GM12891 (cell line): Measurements from ENCODE around the gene TAPBP. TPM values are rescaled to one million over a fixed set of nuclear protein-coding genes. Genes with fewer than 3 reads are reported as not detected.
"Not testable (repeated sequence)": the region's sequence is repeated elsewhere in the genome, so short reads cannot be mapped to it uniquely, and the experiment has no call there.

Experiments used
- DNase-seq: peaks from one replicate; pipeline ENCODE4 v3.0.0; 2011; ENCODE audit warnings: low spot score; ENCODE audit not compliant: insufficient read length
- FAIRE-seq: peaks from 2 replicates; lab custom pipeline; 2011; peaks lifted over from hg19 to GRCh38; lab: Jason Lieb, UNC
- PAX5 ChIP-seq: IDR thresholded peaks from 2 replicates; pipeline ENCODE4 v1.6.1; 2011; ENCODE audit warnings: low read length, moderate library complexity, mild to moderate bottlenecking; ENCODE audit not compliant: insufficient read depth, severe bottlenecking
- POLR2A ChIP-seq: IDR thresholded peaks from 2 replicates; pipeline ENCODE4 v1.6.1; 2011; ENCODE audit warnings: low read depth, low read length, control low read depth
- POLR2AphosphoS5 ChIP-seq: IDR thresholded peaks from 2 replicates; pipeline ENCODE4 v1.6.1; 2011; ENCODE audit warnings: low read depth, low read length, control low read depth
- POU2F2 ChIP-seq: IDR thresholded peaks from 2 replicates; pipeline ENCODE4 v1.6.1; 2011; ENCODE audit warnings: low read depth, mild to moderate bottlenecking, control low read depth, low read length, moderate library complexity
- SPI1 ChIP-seq: IDR thresholded peaks from 2 replicates; pipeline ENCODE4 v1.6.1; 2011; ENCODE audit warnings: low read depth, low read length, control low read depth
- TAF1 ChIP-seq: IDR thresholded peaks from 2 replicates; pipeline ENCODE4 v1.6.1; 2011; ENCODE audit warnings: low read depth, low read length, control low read depth
- polyA plus RNA-seq: library from polyadenylated mRNA; unstranded; fragments of >200 nt; gene quantifications from one replicate; pipeline ENCODE4 v1.2.1, GENCODE V29; 2012; ENCODE audit warnings: low read depth, missing spikeins, inconsistent platforms; ENCODE audit not compliant: missing spikeins

Gene TAPBP
- 48.1 TPM for polyA plus RNA-seq

GRCh38 chr6:33313709-33314514 lies at the start of gene TAPBP:
Gene TAPBP (minus strand): TSS chr6:33314078. CDS start chr6:33314041, 37 bp downstream.
- FAIRE-seq (peak; percentile 79), DNase-seq (peak; percentile 63)
- TF ChIP-seq PAX5 = no peak
- TF ChIP-seq POLR2A = peak; percentile 86
- TF ChIP-seq SPI1 = peak; percentile 74
- peak; percentile 71; the same call in 1 of the 2 replicates for TF ChIP-seq POU2F2
- peak; percentile 79 for TF ChIP-seq POLR2AphosphoS5
- peak; percentile 86 for TF ChIP-seq TAF1

GRCh38 chr6:33363486-33363885 lies 49.6 kb upstream of the TAPBP start:
- not testable (repeated sequence) for FAIRE-seq

GRCh38 chr6:33359331-33359730 lies 45.5 kb upstream of the TAPBP start:
- FAIRE-seq = no peak
- DNase-seq = no peak
- TF ChIP-seq PAX5 (no peak), POLR2AphosphoS5 (no peak), SPI1 (no peak), POLR2A (no peak), TAF1 (no peak), POU2F2 (no peak)

More at GRCh38 chr6:33363486-33363885, 49.6 kb upstream of the TAPBP start:
- DNase-seq = not testable (repeated sequence)

GRCh38 chr6:33357160-33357871 lies 43.4 kb upstream of the TAPBP start:
- DNase-seq, FAIRE-seq: not testable (repeated sequence)

GRCh38 chr6:33356295-33356694 lies 42.4 kb upstream of the TAPBP start:
- FAIRE-seq (no peak), DNase-seq (no peak)
- TF ChIP-seq SPI1 = no peak
- TF ChIP-seq POU2F2 = no peak
- no peak for TF ChIP-seq POLR2AphosphoS5
- TF ChIP-seq POLR2A = no peak
- no peak for TF ChIP-seq PAX5

- DNase-seq, FAIRE-seq: not testable (repeated sequence)
Measured at GRCh38 chr6:33355860-33356259, 42.0 kb upstream of the TAPBP start.

GRCh38 chr6:33347816-33348215 lies 33.9 kb upstream of the TAPBP start:
- no peak for FAIRE-seq

GRCh38 chr6:33346972-33347371 lies 33.1 kb upstream of the TAPBP start:
- not testable (repeated sequence) for DNase-seq, FAIRE-seq

More at GRCh38 chr6:33347816-33348215, 33.9 kb upstream of the TAPBP start:
- TF ChIP-seq SPI1 = no peak
- no peak for TF ChIP-seq PAX5
- no peak for TF ChIP-seq TAF1
- no peak for TF ChIP-seq POU2F2
- TF ChIP-seq POLR2AphosphoS5 = no peak
- TF ChIP-seq POLR2A = no peak
- no peak for DNase-seq

- DNase-seq = peak; percentile 35
- TF ChIP-seq POU2F2 (no peak), SPI1 (no peak), TAF1 (no peak), POLR2AphosphoS5 (no peak), PAX5 (no peak), POLR2A (no peak)
- FAIRE-seq = peak; percentile 23
Measured at GRCh38 chr6:33344701-33345697, 31.1 kb upstream of the TAPBP start.

GRCh38 chr6:33343953-33344611 lies 30.2 kb upstream of the TAPBP start:
- FAIRE-seq = no peak
- no peak for TF ChIP-seq POLR2AphosphoS5
- no peak for TF ChIP-seq POU2F2
- TF ChIP-seq TAF1 = no peak
- peak; percentile 62 for TF ChIP-seq SPI1
- no peak for TF ChIP-seq POLR2A
- no peak for TF ChIP-seq PAX5

GRCh38 chr6:33343606-33343952 lies 29.7 kb upstream of the TAPBP start:
- DNase-seq, FAIRE-seq: not testable (repeated sequence)

More at GRCh38 chr6:33343953-33344611, 30.2 kb upstream of the TAPBP start:
- DNase-seq = no peak
